Epithelial cell of prostate (primary cell): ENCODE results near the gene ISL2.
A peak's percentile ranks its signal among the peaks of the same experiment; 100 is the strongest.

Experiments
- DNase-seq: peaks from one replicate; pipeline ENCODE4 v3.0.0-alpha.2; 2011; ENCODE audit warnings: low read depth, low spot score
- H3K27ac ChIP-seq: fragments of 450-650 bp; 2 replicates; pipeline ENCODE4 v1.5.1; 2017; ENCODE audit warnings: mild to moderate bottlenecking

Gene ISL2

GRCh38 chr15:76327191-76328105 lies 9.1 kb upstream of the ISL2 start:
- no peak overlapping the region for H3K27ac ChIP-seq
- DNase-seq, result no peak

- H3K27ac ChIP-seq, result no peak overlapping the region
- DNase-seq, result no peak
These were observed 8.4 kb upstream of the ISL2 start for GRCh38 chr15:76328106-76328696.

- no peak overlapping the region for H3K27ac ChIP-seq
- DNase-seq, result peak; percentile 46
These were observed 7.6 kb upstream of the ISL2 start for GRCh38 chr15:76328958-76329357.

- no peak for DNase-seq
- no peak overlapping the region for H3K27ac ChIP-seq
These were observed 6.4 kb upstream of the ISL2 start for GRCh38 chr15:76330080-76330680.

GRCh38 chr15:76332796-76333195 lies 3.8 kb upstream of the ISL2 start:
- DNase-seq, result no peak
- H3K27ac ChIP-seq, result no peak overlapping the region

GRCh38 chr15:76333309-76333708 lies 3.3 kb upstream of the ISL2 start:
- no peak for DNase-seq
- H3K27ac ChIP-seq, result no peak overlapping the region

- DNase-seq, result no peak
- H3K27ac ChIP-seq, result no peak overlapping the region
These were observed 2.7 kb upstream of the ISL2 start for GRCh38 chr15:76333720-76334437.

GRCh38 chr15:76334438-76335306 lies 1.9 kb upstream of the ISL2 start:
- H3K27ac ChIP-seq, result peak overlapping the region; percentile 91
- no peak for DNase-seq

GRCh38 chr15:76335307-76336253 lies 993 bp upstream of the ISL2 start:
- no peak for DNase-seq
- H3K27ac ChIP-seq, result peak overlapping the region; percentile 91

- no peak for DNase-seq
- H3K27ac ChIP-seq, result peak overlapping the region; percentile 91
These were observed 604 bp downstream of the ISL2 start for GRCh38 chr15:76337059-76337695.

- no peak for DNase-seq
- H3K27ac ChIP-seq, result peak overlapping the region; percentile 91
These were observed 1.3 kb downstream of the ISL2 start for GRCh38 chr15:76337696-76338485.

- no peak for DNase-seq
- H3K27ac ChIP-seq, result no peak overlapping the region
These were observed 2.1 kb downstream of the ISL2 start for GRCh38 chr15:76338486-76339304.

GRCh38 chr15:76339305-76340197 lies 3.0 kb downstream of the ISL2 start:
- no peak for DNase-seq
- H3K27ac ChIP-seq, result peak overlapping the region; percentile 8

- DNase-seq, result no peak
These were observed 3.7 kb downstream of the ISL2 start for GRCh38 chr15:76340198-76340802.

GRCh38 chr15:76340803-76341365 lies 4.3 kb downstream of the ISL2 start:
- DNase-seq, result no peak
- H3K27ac ChIP-seq, result no peak overlapping the region

More at GRCh38 chr15:76340198-76340802, 3.7 kb downstream of the ISL2 start:
- no peak overlapping the region for H3K27ac ChIP-seq
